Caki2 (cell line): ENCODE measurements around the gene CD79A. TPM values are rescaled to one million over a fixed set of nuclear protein-coding genes. Genes with fewer than 3 reads are reported as not detected.

Source experiments
- DNase-seq: peaks from one replicate; pipeline ENCODE4 v3.0.0-alpha.2; 2015; ENCODE audit warnings: low read depth
- in situ Hi-C: cut with HindIII; loops from 2 replicates; pipeline ENCODE4 v1.10.0; 2016; ENCODE audit warnings: low sequenced_read_pairs, low pct_unique_long_range_greater_than_20kb, mixed read lengths
- total RNA-seq: library from RNA; depleted of rRNA; stranded (reverse); fragments of >200 nt; shearing (Covaris generic); gene quantifications from 2 replicates; pipeline ENCODE4 v1.2.3, GENCODE V29; 2014; ENCODE audit warnings: low replicate concordance; rRNA removed

CD79A gene
- total RNA-seq, 1 experiment from 2014 or later: not detected

DNA sequence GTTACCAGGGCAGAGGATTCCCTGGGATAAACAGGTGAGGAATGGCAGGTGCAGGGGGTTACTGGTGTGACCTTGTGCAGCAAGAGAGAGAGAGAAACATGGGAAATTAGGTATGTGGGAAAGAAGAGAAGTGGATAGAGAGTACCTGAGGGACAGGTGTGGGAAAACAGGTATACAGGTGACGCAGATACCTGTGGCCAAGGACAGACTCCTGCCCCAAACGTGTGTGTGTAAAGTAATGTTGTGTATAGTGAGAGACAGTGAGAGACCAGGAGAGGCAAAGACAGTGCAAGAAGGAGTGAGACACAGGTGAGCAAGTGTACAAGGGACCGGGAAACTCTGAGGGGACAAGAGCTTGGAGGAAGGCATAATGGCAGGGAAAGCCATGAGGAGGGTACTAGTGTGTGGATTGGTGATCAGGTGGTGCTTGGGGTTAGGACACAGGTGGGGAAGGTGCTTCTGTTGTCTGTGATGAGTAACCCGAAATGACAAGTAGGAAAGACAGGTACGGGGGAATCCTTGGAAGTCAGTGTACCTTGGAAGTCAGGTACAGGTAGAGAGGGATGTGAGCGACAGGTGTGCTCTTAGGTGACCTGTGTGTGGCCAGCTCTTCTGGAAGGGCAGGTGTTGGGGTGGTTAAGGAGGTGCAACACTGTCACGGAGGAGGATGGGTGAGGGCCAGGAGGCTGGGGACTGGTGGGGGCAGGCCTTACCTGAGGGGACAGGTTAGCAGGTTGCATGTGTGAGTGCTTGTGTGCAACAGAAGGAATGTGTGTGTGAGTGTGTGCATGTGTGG lies 48.3 kb downstream of the CD79A start:
- in situ Hi-C loops: no loop called here
- no peak for DNase-seq

DNA sequence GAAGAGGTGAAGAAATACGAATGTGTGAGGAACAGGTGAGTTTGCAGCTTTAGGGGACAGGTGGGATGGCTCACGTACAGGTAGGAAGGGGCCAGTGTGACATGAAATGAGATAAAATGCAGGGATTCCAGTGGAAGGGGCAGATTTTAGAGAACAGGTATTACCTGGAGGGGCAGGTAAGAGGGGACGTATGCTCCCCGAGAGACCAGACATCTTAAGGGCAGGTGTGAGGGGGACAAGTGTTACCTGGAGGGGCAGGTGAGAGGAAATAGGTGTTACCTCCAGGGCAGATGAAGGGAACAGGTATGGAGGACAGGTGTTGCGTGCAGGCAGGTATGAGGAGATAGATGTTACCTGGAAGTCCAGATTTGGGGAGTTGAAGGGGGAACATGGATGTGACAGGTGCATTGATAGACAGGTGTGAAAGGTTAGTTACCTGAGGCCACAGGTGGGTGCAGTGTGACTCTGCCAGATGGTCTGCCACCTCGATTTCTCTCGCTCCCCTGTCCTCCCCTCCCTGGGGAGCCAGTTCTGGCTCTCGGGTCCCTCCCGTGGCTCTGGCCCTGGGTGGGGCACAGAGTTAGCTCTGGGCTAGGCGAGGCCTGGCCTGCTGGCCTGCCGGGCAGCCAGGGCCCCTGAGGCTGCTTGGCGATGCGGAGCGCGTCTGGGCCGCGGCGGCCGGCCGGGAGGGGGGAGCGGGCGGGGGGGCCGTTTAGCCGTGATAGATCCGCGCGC lies 49.1 kb downstream of the CD79A start:
- in situ Hi-C loops: no loop called here
- DNase-seq: no peak

DNA sequence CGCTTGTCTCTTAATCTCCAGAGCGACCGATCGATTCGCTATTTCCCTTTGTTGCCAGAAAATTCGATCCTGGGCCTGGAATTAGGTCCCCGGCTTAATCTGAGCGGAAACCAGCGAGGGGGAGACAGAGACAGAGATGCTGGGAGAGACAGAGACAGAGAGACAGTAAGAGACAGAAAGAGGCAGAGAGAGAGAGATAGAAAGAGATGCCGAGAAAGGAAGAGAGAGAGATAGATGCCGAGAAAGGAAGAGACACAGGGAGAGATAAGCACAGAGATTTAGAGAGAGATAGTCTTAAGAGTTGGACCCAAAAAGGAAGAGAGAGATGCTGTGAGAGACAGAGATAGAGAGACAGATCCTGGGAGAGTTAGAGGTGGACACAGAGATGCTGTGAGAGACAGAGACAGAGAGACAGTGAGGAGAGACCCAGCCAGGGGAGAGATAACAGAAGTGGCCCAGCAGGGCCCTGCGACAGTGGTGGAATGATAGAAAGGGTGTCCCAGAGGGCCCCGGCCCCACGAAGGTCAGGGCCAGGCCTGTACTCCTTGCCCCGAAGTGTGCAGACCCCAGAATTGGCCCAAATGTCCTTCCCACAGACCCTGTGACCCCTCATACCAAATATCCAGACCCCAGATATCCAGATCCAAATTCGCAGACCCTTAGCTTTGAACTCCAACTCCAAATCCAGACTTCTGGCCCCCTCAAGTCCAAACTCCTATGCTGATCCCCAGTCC lies 49.9 kb downstream of the CD79A start:
- in situ Hi-C loops: no loop called here
- DNase-seq: no peak

DNA sequence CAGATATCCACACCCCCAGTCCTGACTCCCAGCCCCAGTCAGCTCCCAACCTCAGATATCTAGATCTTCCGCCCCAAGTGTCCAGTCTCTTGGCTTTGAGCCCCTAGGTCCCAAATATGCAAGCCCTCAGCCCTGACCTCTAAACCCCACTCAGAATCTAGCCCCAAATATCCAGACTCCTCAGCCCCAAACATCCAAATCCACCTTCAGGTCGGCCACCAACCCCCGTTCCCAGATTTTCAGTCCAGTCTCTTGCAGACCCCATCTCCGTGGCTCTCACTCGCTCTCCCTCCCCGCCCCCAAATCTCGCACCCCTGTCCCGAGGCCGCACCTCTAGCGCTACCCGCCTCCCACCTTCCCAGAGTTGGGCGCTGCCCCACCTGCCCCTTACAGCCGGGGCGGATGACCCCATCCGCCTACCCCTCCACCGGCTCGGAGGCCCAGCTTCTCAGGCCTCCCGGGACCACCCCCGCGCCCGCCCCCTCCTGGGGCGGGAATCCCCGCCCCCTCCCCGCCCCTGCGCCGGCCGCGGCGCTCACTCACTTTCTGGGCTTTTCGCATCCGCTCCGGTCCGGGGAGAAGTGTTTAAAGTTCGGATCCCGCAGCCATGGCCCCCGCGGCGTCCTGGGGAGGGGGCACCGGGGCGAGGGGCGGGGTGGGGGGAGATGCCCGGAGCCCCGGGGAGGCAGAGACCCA lies 50.6 kb downstream of the CD79A start:
- in situ Hi-C loops: no loop called here

DNA sequence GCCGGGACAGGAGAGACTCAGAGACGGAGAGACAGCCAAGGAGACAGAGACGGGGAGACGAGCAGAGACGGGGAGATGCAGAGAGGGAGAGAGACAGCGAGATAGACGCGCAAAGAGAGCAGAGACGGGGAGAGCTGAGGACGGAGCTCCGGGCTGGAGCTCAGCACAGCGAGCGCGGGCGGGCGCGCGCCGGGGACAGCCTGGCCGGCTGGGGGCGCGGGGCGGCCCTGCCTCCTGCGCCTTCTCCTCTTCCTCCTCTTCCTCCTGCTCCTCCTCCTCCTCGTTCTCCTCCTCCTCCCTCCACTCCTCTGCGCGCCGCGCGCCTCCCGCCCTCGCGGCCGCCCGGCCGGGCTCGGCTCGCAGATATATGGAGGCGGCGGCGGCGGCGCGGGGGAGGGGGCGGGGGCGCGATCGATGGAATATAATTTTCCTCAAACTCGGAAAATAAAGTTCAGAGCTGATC lies 51.2 kb downstream of the CD79A start, which contains the start of gene ERFL:
Gene ERFL, minus strand, starts transcription at position 229 of the 463 bp plus-strand sequence. CDS start 15,530 bp downstream, outside the sequence.
- no peak for DNase-seq
- in situ Hi-C loops: no loop called here

More for the DNA sequence above, 50.6 kb downstream of the CD79A start:
- no peak for DNase-seq

DNA sequence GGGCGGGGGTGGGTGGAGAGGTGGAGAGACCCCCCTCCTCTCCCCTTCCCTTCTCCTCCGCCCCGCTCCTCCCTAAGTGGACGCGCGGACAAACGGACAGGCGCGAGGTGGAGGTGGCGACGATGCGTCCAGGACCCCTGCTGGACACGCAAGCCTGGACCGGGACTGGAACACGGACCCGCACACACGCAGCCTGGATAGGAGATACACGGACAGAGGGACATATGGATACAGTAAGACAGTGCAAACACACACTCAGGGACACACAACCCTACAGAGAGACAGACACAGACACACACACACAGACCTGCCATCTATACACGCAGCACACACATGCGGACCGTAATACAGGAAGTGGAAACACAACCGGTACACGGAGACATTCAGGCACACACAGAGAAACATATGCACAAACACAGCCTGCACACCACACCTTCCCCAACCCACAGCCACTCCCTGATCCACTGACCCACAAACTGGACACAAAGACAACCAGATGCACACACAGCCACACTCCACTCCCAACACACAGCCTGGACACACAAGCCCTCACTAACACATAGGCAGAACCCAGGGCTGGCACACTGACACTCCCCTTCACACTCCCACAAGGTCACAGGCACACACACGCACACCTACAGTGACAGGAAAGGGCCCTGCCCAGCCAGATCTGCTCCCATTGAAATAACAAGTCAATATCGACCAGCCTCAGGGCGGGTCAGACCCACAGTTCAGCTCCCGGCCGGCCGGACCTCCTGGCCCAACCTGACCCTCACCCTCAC lies 51.9 kb downstream of the CD79A start:
- no peak for DNase-seq
- in situ Hi-C loops: no loop called here

DNA sequence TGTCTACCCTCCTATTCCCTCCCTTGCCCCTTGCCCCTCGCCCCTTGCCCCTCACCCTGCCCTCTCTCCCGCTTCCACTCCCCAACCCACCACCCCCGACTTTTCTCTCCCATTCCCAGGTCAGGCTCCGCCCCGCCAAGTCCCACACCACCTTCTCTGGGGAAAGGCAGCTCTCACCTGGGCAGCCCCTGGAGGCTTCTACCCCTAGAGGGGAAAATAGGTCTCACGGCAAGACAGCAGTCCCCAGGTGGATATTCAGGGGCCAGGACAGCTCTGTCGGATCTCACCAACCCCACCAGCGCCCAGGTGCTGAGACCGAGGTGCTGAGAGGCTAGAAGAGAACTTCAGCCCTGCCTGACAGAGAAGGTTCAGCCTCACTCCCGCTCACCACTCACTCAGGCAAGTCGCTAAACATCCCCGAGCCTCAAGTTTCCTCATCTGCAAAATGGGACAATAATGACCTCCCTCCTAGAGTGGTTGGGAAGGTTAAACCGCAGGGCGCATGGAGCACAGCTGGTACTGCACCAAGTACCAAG lies 52.5 kb downstream of the CD79A start:
- DNase-seq: no peak
- in situ Hi-C loops: no loop called here

DNA sequence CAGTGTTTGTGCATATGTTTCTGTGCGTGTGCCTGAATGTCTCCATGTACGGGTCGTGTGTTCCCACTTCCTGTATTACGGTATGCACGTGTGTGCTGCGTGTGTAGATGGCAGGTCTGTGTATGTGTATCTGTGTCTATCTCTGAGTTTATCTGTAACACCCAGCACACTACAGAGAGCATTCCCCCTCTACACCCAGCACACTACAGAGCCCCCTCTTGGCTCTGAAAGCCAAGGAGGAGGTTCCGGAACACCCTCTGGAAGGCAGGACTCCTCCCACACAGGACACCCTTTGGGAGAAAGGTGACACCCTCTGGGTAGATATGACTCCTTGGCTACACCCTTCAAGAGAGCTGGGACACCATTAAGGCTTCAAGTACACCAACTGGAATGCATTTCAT lies 53.2 kb downstream of the CD79A start:
- in situ Hi-C loops: no loop called here
- no peak for DNase-seq

Other genes starting within 250 kb of the CD79A start
- not detected in 2 replicates for gene CEACAM7, start 189.0 kb upstream of the CD79A start, total RNA-seq
- not detected in 2 replicates for gene CEACAM5, start 168.7 kb upstream of the CD79A start, total RNA-seq
- gene CEACAM6, start 121.7 kb upstream of the CD79A start, total RNA-seq: 2.8 and 4.1 TPM in 2 replicates
- gene CEACAM3, start 80.7 kb upstream of the CD79A start, total RNA-seq: not detected in 2 replicates
- gene LYPD4, start 32.6 kb upstream of the CD79A start, total RNA-seq: not detected in 2 replicates
- gene DMRTC2, start 32.2 kb upstream of the CD79A start, total RNA-seq: not detected in 2 replicates
- 3,670 and 5,241 TPM in 2 replicates for gene RPS19, start 17.0 kb upstream of the CD79A start, total RNA-seq
- gene ARHGEF1, start 5.9 kb downstream of the CD79A start, total RNA-seq: 43.6 and 48.7 TPM in 2 replicates
- gene ERFL, start 51.2 kb downstream of the CD79A start, total RNA-seq: 0.37 TPM in 1 of 2 replicates, not detected in the other
- 287 and 288 TPM in 2 replicates for gene RABAC1, start 82.0 kb downstream of the CD79A start, total RNA-seq
- gene ATP1A3, start 117.0 kb downstream of the CD79A start, total RNA-seq: 2.3 TPM in 1 of 2 replicates, not detected in the other
- not detected in 2 replicates for gene GRIK5, start 192.9 kb downstream of the CD79A start, total RNA-seq
- 18.2 and 24.6 TPM in 2 replicates for gene ZNF574, start 198.9 kb downstream of the CD79A start, total RNA-seq